HepG2 (cell line): ENCODE measurements around the gene PDGFRA. TPM values are rescaled to one million over a fixed set of nuclear protein-coding genes. Genes with fewer than 3 reads are reported as not detected.

Experiments used
- DMAP1 ChIP-seq: IDR thresholded peaks from 2 replicates; pipeline ENCODE4 v1.6.1; 2016
- FOXA1 ChIP-seq, 2 experiments: fragments of 450-650 bp in 1 of 2; sonication (generic) in 1 of 2; formaldehyde crosslinking in 1 of 2; IDR thresholded peaks; 2 replicates each; pipeline versions ENCODE4 v1.4.0 to v1.6.1; 2016 to 2020; ENCODE audit warnings: missing genetic modification reagents in 1 of 2
- GABPA ChIP-seq, 2 experiments: IDR thresholded peaks; 2 replicates each; pipeline ENCODE4 v1.6.1; 2011 to 2016; ENCODE audit warnings: low read depth in 2 of 2, low read length in 1 of 2, missing biosample characterization in 1 of 2, missing genetic modification characterization in 1 of 2
- GPN1 ChIP-seq: sonication (generic); formaldehyde crosslinking; IDR thresholded peaks from 2 replicates; pipeline ENCODE4 v1.5.1; 2020; ENCODE audit warnings: missing genetic modification reagents, borderline replicate concordance
- HNRNPK ChIP-seq: fragments of 200-400 bp; formaldehyde crosslinking; IDR thresholded peaks from 2 replicates; pipeline ENCODE4 v1.6.1; 2018; ENCODE audit warnings: low read length, low read depth, moderate library complexity, mild to moderate bottlenecking; ENCODE audit not compliant: poor library complexity, severe bottlenecking
- IRF2 ChIP-seq: IDR thresholded peaks from 2 replicates; pipeline ENCODE4 v1.6.1; 2018; ENCODE audit warnings: missing genetic modification reagents, missing compliant biosample characterization
- ISL2 ChIP-seq: sonication (generic); formaldehyde crosslinking; IDR thresholded peaks from 2 replicates; pipeline ENCODE4 v1.5.0; 2020; ENCODE audit warnings: missing genetic modification reagents
- PHB2 ChIP-seq: fragments of 450-650 bp; IDR thresholded peaks from 2 replicates; pipeline ENCODE4 v1.6.1; 2018; ENCODE audit not compliant: partially characterized antibody
- ZKSCAN1 ChIP-seq: fragments of 150-350 bp; IDR thresholded peaks from 2 replicates; pipeline ENCODE4 v1.6.1; 2014; ENCODE audit warnings: low read length
- ZNF549 ChIP-seq: sonication (generic); formaldehyde crosslinking; IDR thresholded peaks from 2 replicates; pipeline ENCODE4 v1.5.0; 2020; ENCODE audit warnings: missing genetic modification reagents
- ZNF761 ChIP-seq: sonication (generic); formaldehyde crosslinking; conservative IDR thresholded peaks from 2 replicates; pipeline ENCODE4 v1.4.0; 2020; ENCODE audit warnings: mild to moderate bottlenecking, missing genetic modification reagents
- ZNF780A ChIP-seq: sonication (generic); formaldehyde crosslinking; IDR thresholded peaks from 2 replicates; pipeline ENCODE4 v1.8.0; 2022; ENCODE audit warnings: mild to moderate bottlenecking, missing genetic modification reagents, moderate library complexity
- ZSCAN21 ChIP-seq: sonication (generic); formaldehyde crosslinking; IDR thresholded peaks from 2 replicates; pipeline ENCODE4 v1.8.0; 2022; ENCODE audit warnings: mild to moderate bottlenecking, missing genetic modification reagents, moderate library complexity, borderline replicate concordance
- ZSCAN25 ChIP-seq: sonication (generic); formaldehyde crosslinking; IDR thresholded peaks from 2 replicates; pipeline ENCODE4 v1.8.0; 2022; ENCODE audit warnings: mild to moderate bottlenecking, missing genetic modification reagents
- polyA plus RNA-seq, 8 experiments: library from polyadenylated mRNA; depleted of rRNA in 3 of 8; stranded (reverse) in 7 of 8; unstranded in 1 of 8; fragments of >200 nt; fragmentation: Illumina TruSeq in 4 of 8; extraction: Trizol in 4 of 8; gene quantifications; 2 replicates each; pipeline versions ENCODE4 v1.2.1 to v1.2.3, GENCODE V29; 2011 to 2016; ENCODE audit warnings: low read depth in 4 of 8, missing spikeins in 1 of 8, mixed read lengths in 1 of 8; ENCODE audit not compliant: insufficient read depth in 1 of 8
- total RNA-seq, 5 experiments: library from RNA; depleted of rRNA; stranded (reverse); fragments of >200 nt; fragmentation: Illumina TruSeq; extraction: Trizol; gene quantifications; 2 replicates each; pipeline ENCODE4 v1.2.3, GENCODE V29; 2016; ENCODE audit warnings: low read depth in 1 of 5
- TF ChIP-seq, protein P1 (sequence below): sonication (generic); formaldehyde crosslinking; IDR thresholded peaks from 2 replicates; pipeline ENCODE4 v1.8.1; 2023; ENCODE audit warnings: mild to moderate bottlenecking, missing genetic modification reagents
- TF ChIP-seq, protein P2 (sequence below): sonication (generic); formaldehyde crosslinking; IDR thresholded peaks from 2 replicates; pipeline ENCODE4 v1.5.0; 2020; ENCODE audit warnings: mild to moderate bottlenecking, missing genetic modification reagents
- TF ChIP-seq, protein P3 (sequence below): sonication (generic); IDR thresholded peaks from 2 replicates; pipeline ENCODE4 v1.6.1; 2016; ENCODE audit warnings: low read depth, borderline replicate concordance
- TF ChIP-seq, protein P4 (sequence below), 2 experiments: sonication (generic) in 1 of 2; formaldehyde crosslinking in 1 of 2; IDR thresholded peaks; 2 replicates each; pipeline versions ENCODE4 v1.4.0 to v1.6.1; 2016 to 2020; ENCODE audit warnings: borderline replicate concordance in 1 of 2, low read depth in 1 of 2, mild to moderate bottlenecking in 1 of 2, missing genetic modification reagents in 1 of 2
- TF ChIP-seq, protein P5 (sequence below): sonication (generic); formaldehyde crosslinking; conservative IDR thresholded peaks from 2 replicates; pipeline ENCODE4 v1.8.1; 2023; ENCODE audit warnings: missing genetic modification reagents

The PDGFRA gene
- total and polyA plus RNA-seq, 2 of the 13 experiments (the other 11 are each of a cell fraction or from before 2014, with no cell fraction given): 0.04 TPM; not detected in 1

DNA sequence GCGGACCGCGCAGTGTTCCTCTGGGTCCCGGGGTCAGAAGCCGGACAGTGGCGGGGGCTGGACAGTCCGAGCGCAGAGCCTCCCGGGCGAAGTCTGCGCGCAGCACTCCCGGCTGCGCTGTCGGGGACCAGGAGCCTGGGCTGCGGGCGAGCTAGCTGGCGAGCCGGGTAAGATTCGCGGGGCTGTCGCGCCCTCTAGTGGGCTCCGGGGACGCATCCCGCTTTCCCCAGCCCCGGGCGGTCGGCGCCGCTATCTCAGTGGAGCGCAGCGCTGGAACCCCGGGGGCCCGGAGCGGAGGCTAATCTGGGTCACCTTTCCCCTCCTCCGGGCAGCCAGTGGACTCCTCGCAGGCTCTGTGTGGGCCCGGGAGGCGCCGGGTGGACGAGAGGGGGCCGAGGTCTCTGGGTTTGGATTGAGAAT lies 4.2 kb downstream of the PDGFRA start (continued):
- TF ChIP-seq, protein P1, sequence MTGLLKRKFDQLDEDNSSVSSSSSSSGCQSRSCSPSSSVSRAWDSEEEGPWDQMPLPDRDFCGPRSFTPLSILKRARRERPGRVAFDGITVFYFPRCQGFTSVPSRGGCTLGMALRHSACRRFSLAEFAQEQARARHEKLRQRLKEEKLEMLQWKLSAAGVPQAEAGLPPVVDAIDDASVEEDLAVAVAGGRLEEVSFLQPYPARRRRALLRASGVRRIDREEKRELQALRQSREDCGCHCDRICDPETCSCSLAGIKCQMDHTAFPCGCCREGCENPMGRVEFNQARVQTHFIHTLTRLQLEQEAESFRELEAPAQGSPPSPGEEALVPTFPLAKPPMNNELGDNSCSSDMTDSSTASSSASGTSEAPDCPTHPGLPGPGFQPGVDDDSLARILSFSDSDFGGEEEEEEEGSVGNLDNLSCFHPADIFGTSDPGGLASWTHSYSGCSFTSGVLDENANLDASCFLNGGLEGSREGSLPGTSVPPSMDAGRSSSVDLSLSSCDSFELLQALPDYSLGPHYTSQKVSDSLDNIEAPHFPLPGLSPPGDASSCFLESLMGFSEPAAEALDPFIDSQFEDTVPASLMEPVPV (CRISPR knock-in tag): no peak
- TF ChIP-seq, protein P2, sequence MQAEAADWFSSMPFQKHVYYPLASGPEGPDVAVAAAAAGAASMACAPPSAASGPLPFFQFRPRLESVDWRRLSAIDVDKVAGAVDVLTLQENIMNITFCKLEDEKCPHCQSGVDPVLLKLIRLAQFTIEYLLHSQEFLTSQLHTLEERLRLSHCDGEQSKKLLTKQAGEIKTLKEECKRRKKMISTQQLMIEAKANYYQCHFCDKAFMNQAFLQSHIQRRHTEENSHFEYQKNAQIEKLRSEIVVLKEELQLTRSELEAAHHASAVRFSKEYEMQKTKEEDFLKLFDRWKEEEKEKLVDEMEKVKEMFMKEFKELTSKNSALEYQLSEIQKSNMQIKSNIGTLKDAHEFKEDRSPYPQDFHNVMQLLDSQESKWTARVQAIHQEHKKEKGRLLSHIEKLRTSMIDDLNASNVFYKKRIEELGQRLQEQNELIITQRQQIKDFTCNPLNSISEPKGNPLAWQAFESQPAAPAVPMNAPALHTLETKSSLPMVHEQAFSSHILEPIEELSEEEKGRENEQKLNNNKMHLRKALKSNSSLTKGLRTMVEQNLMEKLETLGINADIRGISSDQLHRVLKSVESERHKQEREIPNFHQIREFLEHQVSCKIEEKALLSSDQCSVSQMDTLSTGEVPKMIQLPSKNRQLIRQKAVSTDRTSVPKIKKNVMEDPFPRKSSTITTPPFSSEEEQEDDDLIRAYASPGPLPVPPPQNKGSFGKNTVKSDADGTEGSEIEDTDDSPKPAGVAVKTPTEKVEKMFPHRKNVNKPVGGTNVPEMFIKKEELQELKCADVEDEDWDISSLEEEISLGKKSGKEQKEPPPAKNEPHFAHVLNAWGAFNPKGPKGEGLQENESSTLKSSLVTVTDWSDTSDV: no peak
- TF ChIP-seq ZSCAN21 (CRISPR knock-in tag) (peak; percentile 56; the same call in 1 of the 2 replicates), IRF2 (CRISPR knock-in tag) (no peak), ISL2 (CRISPR knock-in tag) (peak; percentile 68), ZKSCAN1 (no peak), PHB2 (no peak), ZNF780A (CRISPR knock-in tag) (no peak), FOXA1 (IDR thresholded peaks at IDR 0.05) (no peak), FOXA1 (CRISPR knock-in tag; IDR thresholded peaks at IDR 0.05) (no peak), DMAP1 (CRISPR knock-in tag) (no peak), GABPA (IDR thresholded peaks at IDR 0.05; ENCODE audit: low read depth, low read length) (no peak), GABPA (CRISPR knock-in tag; IDR thresholded peaks at IDR 0.05; ENCODE audit: low read depth) (no peak), ZSCAN25 (CRISPR knock-in tag) (0 out of 2 replicates have a peak, but pooled peaks have one; percentile 43), ZNF549 (CRISPR knock-in tag) (no peak), GPN1 (no peak), ZNF761 (no peak), HNRNPK (peak; percentile 38)
- TF ChIP-seq, protein P3, sequence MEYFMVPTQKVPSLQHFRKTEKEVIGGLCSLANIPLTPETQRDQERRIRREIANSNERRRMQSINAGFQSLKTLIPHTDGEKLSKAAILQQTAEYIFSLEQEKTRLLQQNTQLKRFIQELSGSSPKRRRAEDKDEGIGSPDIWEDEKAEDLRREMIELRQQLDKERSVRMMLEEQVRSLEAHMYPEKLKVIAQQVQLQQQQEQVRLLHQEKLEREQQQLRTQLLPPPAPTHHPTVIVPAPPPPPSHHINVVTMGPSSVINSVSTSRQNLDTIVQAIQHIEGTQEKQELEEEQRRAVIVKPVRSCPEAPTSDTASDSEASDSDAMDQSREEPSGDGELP: no peak
- TF ChIP-seq, protein P4, sequence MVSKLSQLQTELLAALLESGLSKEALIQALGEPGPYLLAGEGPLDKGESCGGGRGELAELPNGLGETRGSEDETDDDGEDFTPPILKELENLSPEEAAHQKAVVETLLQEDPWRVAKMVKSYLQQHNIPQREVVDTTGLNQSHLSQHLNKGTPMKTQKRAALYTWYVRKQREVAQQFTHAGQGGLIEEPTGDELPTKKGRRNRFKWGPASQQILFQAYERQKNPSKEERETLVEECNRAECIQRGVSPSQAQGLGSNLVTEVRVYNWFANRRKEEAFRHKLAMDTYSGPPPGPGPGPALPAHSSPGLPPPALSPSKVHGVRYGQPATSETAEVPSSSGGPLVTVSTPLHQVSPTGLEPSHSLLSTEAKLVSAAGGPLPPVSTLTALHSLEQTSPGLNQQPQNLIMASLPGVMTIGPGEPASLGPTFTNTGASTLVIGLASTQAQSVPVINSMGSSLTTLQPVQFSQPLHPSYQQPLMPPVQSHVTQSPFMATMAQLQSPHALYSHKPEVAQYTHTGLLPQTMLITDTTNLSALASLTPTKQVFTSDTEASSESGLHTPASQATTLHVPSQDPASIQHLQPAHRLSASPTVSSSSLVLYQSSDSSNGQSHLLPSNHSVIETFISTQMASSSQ (IDR thresholded peaks at IDR 0.05; ENCODE audit: low read depth): no peak
- TF ChIP-seq, protein P4 (CRISPR knock-in tag; IDR thresholded peaks at IDR 0.05; ENCODE audit: borderline replicate concordance): no peak
- TF ChIP-seq, protein P5, sequence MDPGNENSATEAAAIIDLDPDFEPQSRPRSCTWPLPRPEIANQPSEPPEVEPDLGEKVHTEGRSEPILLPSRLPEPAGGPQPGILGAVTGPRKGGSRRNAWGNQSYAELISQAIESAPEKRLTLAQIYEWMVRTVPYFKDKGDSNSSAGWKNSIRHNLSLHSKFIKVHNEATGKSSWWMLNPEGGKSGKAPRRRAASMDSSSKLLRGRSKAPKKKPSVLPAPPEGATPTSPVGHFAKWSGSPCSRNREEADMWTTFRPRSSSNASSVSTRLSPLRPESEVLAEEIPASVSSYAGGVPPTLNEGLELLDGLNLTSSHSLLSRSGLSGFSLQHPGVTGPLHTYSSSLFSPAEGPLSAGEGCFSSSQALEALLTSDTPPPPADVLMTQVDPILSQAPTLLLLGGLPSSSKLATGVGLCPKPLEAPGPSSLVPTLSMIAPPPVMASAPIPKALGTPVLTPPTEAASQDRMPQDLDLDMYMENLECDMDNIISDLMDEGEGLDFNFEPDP: no peak
